ENCODE results near the gene RAPGEFL1.

DNA sequence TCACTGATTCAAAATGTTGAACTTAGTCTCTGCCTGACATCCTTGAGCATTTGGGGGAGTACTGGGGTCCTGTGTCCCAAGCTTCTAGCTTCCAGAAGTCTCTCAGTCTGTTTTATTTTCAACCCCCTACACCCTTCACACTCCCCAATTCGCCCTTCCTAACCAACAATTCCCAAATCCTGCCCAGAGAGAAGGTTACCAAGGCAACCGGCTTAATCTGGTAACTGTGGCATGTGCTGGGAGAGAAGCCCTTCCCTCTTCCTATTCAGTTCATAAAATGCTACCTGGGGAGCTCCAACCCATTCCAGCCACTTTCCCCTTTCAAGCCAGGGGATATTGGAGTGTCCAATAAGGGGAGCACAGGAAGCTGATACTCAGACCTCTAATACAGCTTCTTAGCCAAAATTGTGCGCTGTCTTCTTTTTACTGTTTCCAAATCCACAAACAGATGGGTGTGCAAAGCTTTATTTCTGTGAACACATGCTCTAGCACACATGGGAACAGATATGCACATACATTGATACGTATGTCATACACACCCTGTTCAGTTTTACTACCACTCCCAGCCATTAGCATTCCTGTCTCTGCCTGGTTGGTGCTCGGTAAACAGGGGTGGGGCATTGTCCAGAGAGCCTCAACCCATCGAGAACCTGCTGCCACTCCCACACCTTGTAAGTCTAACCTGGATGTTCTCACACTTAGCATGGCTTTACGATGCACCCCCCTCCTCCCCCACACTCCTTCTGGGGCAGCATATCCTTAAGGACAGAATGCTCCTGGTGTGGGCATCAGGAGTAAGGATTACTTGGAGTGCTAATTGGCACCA lies 1.1 kb upstream of the RAPGEFL1 start:
- TF ChIP-seq CTCF (conservative IDR thresholded peaks at IDR 0.05; ENCODE audit: low read depth, low read length), result no peak
- TF ChIP-seq EZH2phosphoT487 (IDR thresholded peaks at IDR 0.05; ENCODE audit: borderline replicate concordance, low read length), result no peak
- no peak for TF ChIP-seq EZH2 (IDR thresholded peaks at IDR 0.05; ENCODE audit: low read length, unreplicated experiment)

All from PC-3 (cell line).